Ectodermal cell (in vitro differentiated cells): ENCODE data around the gene ZNF316.

Source experiments
- H3K27ac ChIP-seq: 2 replicates; pipeline ENCODE4 v1.7.0; 2013; ENCODE audit warnings: mild to moderate bottlenecking, low read depth, low read length; ENCODE audit not compliant: insufficient read depth, poor library complexity, severe bottlenecking
- H3K27me3 ChIP-seq: 2 replicates; pipeline ENCODE4 v1.7.0; 2013; ENCODE audit warnings: mild to moderate bottlenecking, low read length; ENCODE audit not compliant: insufficient read depth, control insufficient read depth, poor library complexity, severe bottlenecking
- H3K36me3 ChIP-seq: one replicate; pipeline ENCODE4 v1.7.0; 2013; ENCODE audit warnings: low read length; ENCODE audit not compliant: control insufficient read depth, insufficient read depth
- H3K4me1 ChIP-seq: one replicate; pipeline ENCODE4 v1.7.0; 2013; ENCODE audit warnings: low read length; ENCODE audit not compliant: control insufficient read depth, insufficient read depth
- H3K4me3 ChIP-seq: 2 replicates; pipeline ENCODE4 v1.7.0; 2013; ENCODE audit warnings: low read depth, low read length, control low read depth; ENCODE audit not compliant: insufficient read depth
- H3K9me3 ChIP-seq: 2 replicates; pipeline ENCODE4 v1.7.0; 2013; ENCODE audit warnings: mild to moderate bottlenecking, low read length, moderate library complexity; ENCODE audit not compliant: control insufficient read depth
- WGBS, 2 experiments: methylation state at CpG; one replicate each; pipeline ENCODE4 v1.1.7; 2013; ENCODE audit warnings: missing lambda C conversion rate in 2 of 2; 5-methylcytosine and 5-hydroxymethylcytosine counted together

The ZNF316 gene

GRCh38 chr7:6691103-6691502, 54.0 kb downstream of the ZNF316 start:
- Histone ChIP-seq H3K4me1 (no peaks in the 10 kb centered on the region), H3K27ac (no peak overlapping the region), H3K27me3 (no peaks in the 10 kb centered on the region), H3K36me3 (peaks cover 93% of the 10 kb centered on the region), H3K4me3 (no peak overlapping the region), H3K9me3 (peaks cover 42% of the 10 kb centered on the region)
- 100% methylated on average over 3 of the region's 4 CpGs; no CpG with 5 or more reads in 1 of the 2 experiments for WGBS, 2 experiments

DNA sequence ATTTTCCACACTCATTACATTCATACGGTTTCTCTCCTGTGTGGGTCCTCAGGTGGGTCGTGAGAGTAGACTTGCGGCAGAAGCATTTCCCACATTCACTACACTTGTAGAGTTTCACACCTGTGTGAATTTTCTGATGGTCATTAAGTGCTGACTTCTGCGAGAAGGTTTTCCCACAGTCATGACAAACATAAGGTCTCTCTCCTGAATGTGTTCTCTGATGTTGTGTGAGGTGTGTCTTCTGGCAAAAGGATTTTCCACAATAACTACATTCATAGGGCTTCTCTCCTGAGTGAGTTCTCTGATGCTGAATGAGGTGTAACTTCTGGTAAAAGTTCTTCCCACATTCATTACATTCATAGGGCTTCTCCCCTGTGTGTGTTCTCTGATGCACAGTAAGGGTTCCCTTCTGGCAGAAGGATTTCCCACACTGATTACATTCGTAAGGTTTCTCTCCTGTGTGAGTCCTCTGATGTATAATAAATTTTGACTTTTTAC, 54.5 kb downstream of the ZNF316 start:
- 92 to 100% methylated on average over 3 to 5 of the region's 5 CpGs for WGBS, 2 experiments
- H3K4me3 ChIP-seq = no peak overlapping the region

DNA sequence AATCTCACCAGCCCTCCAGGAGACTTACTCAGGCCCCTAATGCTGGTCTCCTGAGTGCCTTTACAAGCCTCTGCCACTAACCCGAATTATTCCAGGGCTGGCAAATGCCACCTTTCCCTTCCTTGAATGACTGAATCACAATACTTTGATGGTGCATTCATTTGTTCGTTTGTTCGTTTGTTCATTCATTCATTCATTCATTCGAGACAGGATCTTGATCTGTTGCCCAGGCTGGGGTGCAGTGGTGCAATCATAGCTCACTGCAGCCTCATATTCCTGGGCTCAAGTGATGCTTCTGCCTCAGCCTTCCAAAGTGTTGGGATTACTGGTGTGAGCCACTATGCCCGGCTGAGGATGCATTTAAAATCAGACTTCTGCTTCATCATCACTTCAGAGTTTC, 63.7 kb downstream of the ZNF316 start:
- Histone ChIP-seq H3K9me3 (no peaks in the 10 kb centered on the region), H3K27ac (no peak overlapping the region), H3K27me3 (no peaks in the 10 kb centered on the region), H3K4me3 (no peak overlapping the region), H3K36me3 (peaks cover 78% of the 10 kb centered on the region), H3K4me1 (peaks cover 3% of the 10 kb centered on the region)
- 94 to 96% methylated on average over 5 of the region's 5 CpGs for WGBS, 2 experiments

More for the DNA sequence above, 54.5 kb downstream of the ZNF316 start:
- Histone ChIP-seq H3K36me3 (peaks cover 94% of the 10 kb centered on the region), H3K9me3 (peaks cover 39% of the 10 kb centered on the region), H3K4me1 (no peaks in the 10 kb centered on the region), H3K27ac (no peak overlapping the region), H3K27me3 (no peaks in the 10 kb centered on the region)

DNA sequence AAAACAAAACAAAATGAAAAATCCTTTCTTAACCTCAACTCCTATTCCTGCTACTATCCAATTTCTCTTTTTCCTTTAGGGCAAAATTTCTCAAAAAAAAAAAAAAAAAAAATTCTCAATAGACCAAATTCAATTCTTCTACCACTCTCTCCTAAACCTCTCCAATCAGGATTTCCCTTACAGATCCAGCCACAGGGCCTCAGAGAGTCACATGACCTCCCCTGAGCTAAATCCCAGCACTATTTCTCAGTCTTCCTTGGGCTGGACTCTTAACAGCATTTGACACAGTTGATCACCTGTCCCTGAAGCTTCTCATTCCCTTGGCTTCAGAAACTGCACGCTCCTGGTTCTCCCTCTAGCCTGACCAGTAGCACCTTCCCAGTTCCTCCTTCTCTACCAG, 64.7 kb downstream of the ZNF316 start:
- no peaks in the 10 kb centered on the region for H3K27me3 ChIP-seq
- H3K27ac ChIP-seq = no peak overlapping the region
- H3K4me1 ChIP-seq = peaks cover 3% of the 10 kb centered on the region
- peaks cover 67% of the 10 kb centered on the region for H3K36me3 ChIP-seq
- H3K4me3 ChIP-seq = no peak overlapping the region
- 85 to 89% methylated on average over 1 of the region's 1 CpG for WGBS, 2 experiments
- no peaks in the 10 kb centered on the region for H3K9me3 ChIP-seq
